Astrocyte of the spinal cord (primary cell): ENCODE results near the gene C13orf46.

Source experiments
- DNase-seq: peaks from one replicate; pipeline ENCODE4 v3.0.0; 2011; ENCODE audit warnings: low read depth, low spot score
- H3K4me3 ChIP-seq: 2 replicates; pipeline ENCODE4 v1.5.1; 2011; ENCODE audit warnings: low read depth, mild to moderate bottlenecking, low read length, moderate library complexity
- CTCF ChIP-seq: IDR thresholded peaks from 2 replicates; pipeline ENCODE4 v1.5.1; 2012; ENCODE audit warnings: low read depth, mild to moderate bottlenecking, low read length, inconsistent platforms
- in situ Hi-C: cut with HindIII; loops from 2 replicates; pipeline ENCODE4 v1.10.0; 2017; ENCODE audit warnings: low sequenced_read_pairs

C13orf46 gene

GRCh38 chr13:114002771-114003321, 29.0 kb upstream of the C13orf46 start:
- TF ChIP-seq CTCF: no peak
- no peak overlapping the region for H3K4me3 ChIP-seq
- in situ Hi-C loops: no loop called here
- no peak for DNase-seq

- no peak for TF ChIP-seq CTCF
- DNase-seq: no peak
- no peak overlapping the region for H3K4me3 ChIP-seq
- in situ Hi-C loops: no loop called here
Measured at GRCh38 chr13:114002009-114002544, 28.2 kb upstream of the C13orf46 start.

- no peak for DNase-seq
- no peak for TF ChIP-seq CTCF
- in situ Hi-C loops: no loop called here
- H3K4me3 ChIP-seq: no peak overlapping the region
Measured at GRCh38 chr13:114001331-114002008, 27.6 kb upstream of the C13orf46 start.

GRCh38 chr13:114000151-114001040, 26.5 kb upstream of the C13orf46 start:
- no peak for TF ChIP-seq CTCF
- H3K4me3 ChIP-seq: no peak overlapping the region
- DNase-seq: no peak
- in situ Hi-C loops: no loop called here

GRCh38 chr13:113999618-113999910, 25.7 kb upstream of the C13orf46 start:
- in situ Hi-C loops: no loop called here
- no peak overlapping the region for H3K4me3 ChIP-seq
- DNase-seq: no peak
- TF ChIP-seq CTCF: no peak

- no peak for DNase-seq
- no peak overlapping the region for H3K4me3 ChIP-seq
- no peak for TF ChIP-seq CTCF
- in situ Hi-C loops: no loop called here
Measured at GRCh38 chr13:113998781-113999617, 25.1 kb upstream of the C13orf46 start.
